SK-N-MC (cell line): ENCODE measurements around the gene ACVR2B.
"Not testable (repeated sequence)": the region's sequence is repeated elsewhere in the genome, so short reads cannot be mapped to it uniquely, and the experiment has no call there.

Source experiments
- EZH2 ChIP-seq: fragments of 200-600 bp; sonication (generic); IDR thresholded peaks from one replicate; pipeline ENCODE4 v1.6.1; 2017; ENCODE audit warnings: antibody characterized with exemption
- FOXP2 ChIP-seq: optimal IDR thresholded peaks from 2 replicates; pipeline ENCODE3; 2011; ENCODE audit warnings: mild to moderate bottlenecking, moderate library complexity; ENCODE audit not compliant: insufficient read depth; ENCODE audit errors: extremely low read length, control extremely low read depth
- POLR2AphosphoS5 ChIP-seq: IDR thresholded peaks from 2 replicates; pipeline ENCODE4 v1.6.1; 2012; ENCODE audit warnings: mild to moderate bottlenecking, low read depth, low read length, borderline replicate concordance

GRCh38 chr3:38426798-38427426, 26.8 kb upstream of the ACVR2B start:
- not testable (repeated sequence) for TF ChIP-seq POLR2AphosphoS5, EZH2, FOXP2
